Naive thymus-derived CD4-positive, alpha-beta T cell (primary cell): ENCODE measurements around the gene MGAT5B. TPM values are rescaled to one million over a fixed set of nuclear protein-coding genes. Genes with fewer than 3 reads are reported as not detected.
A peak's percentile ranks its signal among the peaks of the same experiment; 100 is the strongest.

Experiments
- ATAC-seq: fragments of 150-1000 bp; cut with Tn5 transposase; 2 replicates; pipeline ENCODE4 v1.10.0; 2021; ENCODE audit warnings: mild to moderate bottlenecking, moderate library complexity
- CTCF ChIA-PET: fragments of 350-600 bp; sonication (Branson Sonifier 250); formaldehyde crosslinking; loops from one replicate; lab custom pipeline; 2021; ENCODE audit warnings: antibody characterized with exemption; lab: Charles Lee
- POLR2A ChIA-PET: fragments of 350-600 bp; sonication (Branson Sonifier 250); formaldehyde crosslinking; loops from one replicate; lab custom pipeline; 2021; ENCODE audit warnings: antibody characterized with exemption, inconsistent platforms; lab: Charles Lee
- DNase-seq, 9 donors: peaks; one replicate each; pipeline versions ENCODE4 v3.0.0 to v3.0.0-alpha.2; 2020 to 2022; ENCODE audit warnings: mixed read lengths in 1 of 9
- H3K27ac ChIP-seq: one replicate; pipeline ENCODE4 v1.7.0; 2013; ENCODE audit warnings: mild to moderate bottlenecking, low read depth, low read length, moderate library complexity
- H3K27me3 ChIP-seq, 2 donors: one replicate each; pipeline ENCODE4 v1.7.0; 2013; ENCODE audit warnings: low read length in 2 of 2, mild to moderate bottlenecking in 2 of 2, moderate library complexity in 2 of 2; ENCODE audit not compliant: control insufficient read depth in 2 of 2, insufficient read depth in 2 of 2
- H3K36me3 ChIP-seq, 3 experiments: 1 replicate in 2 of 3; 2 replicates in 1 of 3; pipeline ENCODE4 v1.7.0; 2013; ENCODE audit warnings: low read length in 3 of 3, mild to moderate bottlenecking in 3 of 3, moderate library complexity in 1 of 3; ENCODE audit not compliant: insufficient read depth in 3 of 3, control insufficient read depth in 2 of 3
- H3K4me1 ChIP-seq, 2 donors: one replicate each; pipeline ENCODE4 v1.7.0; 2013; ENCODE audit warnings: low read length in 2 of 2, mild to moderate bottlenecking in 2 of 2, moderate library complexity in 1 of 2; ENCODE audit not compliant: control insufficient read depth in 2 of 2, insufficient read depth in 2 of 2
- H3K4me3 ChIP-seq: 2 replicates; pipeline ENCODE4 v1.7.0; 2013; ENCODE audit warnings: mild to moderate bottlenecking, low read length
- H3K9me3 ChIP-seq, 3 experiments: 1 replicate in 2 of 3; 2 replicates in 1 of 3; pipeline ENCODE4 v1.7.0; 2013; ENCODE audit warnings: low read length in 3 of 3; ENCODE audit not compliant: control insufficient read depth in 2 of 3
- H3K27ac Mint-ChIP-seq, 9 donors: one replicate each; pipeline ENCODE4 v1.8.0; 2020 to 2022; ENCODE audit warnings: mixed read lengths in 9 of 9, mild to moderate bottlenecking in 8 of 9, moderate library complexity in 5 of 9, inconsistent platforms in 2 of 9
- H3K27me3 Mint-ChIP-seq, 5 donors: one replicate each; pipeline ENCODE4 v1.8.0; 2021 to 2022; ENCODE audit warnings: mixed read lengths in 5 of 5, mild to moderate bottlenecking in 1 of 5
- H3K36me3 Mint-ChIP-seq, 5 donors: one replicate each; pipeline ENCODE4 v1.8.0; 2020 to 2022; ENCODE audit warnings: mixed read lengths in 5 of 5, mild to moderate bottlenecking in 3 of 5, inconsistent platforms in 1 of 5
- H3K4me1 Mint-ChIP-seq, 7 donors: one replicate each; pipeline ENCODE4 v1.8.0; 2020 to 2022; ENCODE audit warnings: mixed read lengths in 7 of 7, mild to moderate bottlenecking in 3 of 7, inconsistent platforms in 1 of 7
- H3K4me3 Mint-ChIP-seq, 10 donors: one replicate each; pipeline ENCODE4 v1.8.0; 2020 to 2022; ENCODE audit warnings: mild to moderate bottlenecking in 10 of 10, mixed read lengths in 10 of 10, moderate library complexity in 6 of 10, inconsistent platforms in 2 of 10
- H3K9me3 Mint-ChIP-seq, 11 donors: one replicate each; pipeline ENCODE4 v1.8.0; 2020 to 2022; ENCODE audit warnings: mixed read lengths in 11 of 11, mild to moderate bottlenecking in 4 of 11, inconsistent platforms in 1 of 11, moderate library complexity in 1 of 11
- intact Hi-C, 2 donors: fragments of 100-400 bp; cut with micrococcal nuclease; formaldehyde crosslinking; loops; one replicate each; pipeline ENCODE4 v1.15.1; 2023
- polyA plus RNA-seq, 2 donors: library from polyadenylated mRNA; unstranded; fragments of 300-500 nt; fragmentation: Illumina TruSeq; gene quantifications; one replicate each; pipeline ENCODE4 v1.2.3, GENCODE V29; 2021
- total RNA-seq, 6 experiments: library from RNA in 5 of 6; stranded (reverse) in 5 of 6; gene quantifications; 1 replicate in 5 of 6; 2 replicates in 1 of 6; pipeline ENCODE4 v1.2.3 and lab custom pipeline; 2021 to 2026

MGAT5B gene, protein sequence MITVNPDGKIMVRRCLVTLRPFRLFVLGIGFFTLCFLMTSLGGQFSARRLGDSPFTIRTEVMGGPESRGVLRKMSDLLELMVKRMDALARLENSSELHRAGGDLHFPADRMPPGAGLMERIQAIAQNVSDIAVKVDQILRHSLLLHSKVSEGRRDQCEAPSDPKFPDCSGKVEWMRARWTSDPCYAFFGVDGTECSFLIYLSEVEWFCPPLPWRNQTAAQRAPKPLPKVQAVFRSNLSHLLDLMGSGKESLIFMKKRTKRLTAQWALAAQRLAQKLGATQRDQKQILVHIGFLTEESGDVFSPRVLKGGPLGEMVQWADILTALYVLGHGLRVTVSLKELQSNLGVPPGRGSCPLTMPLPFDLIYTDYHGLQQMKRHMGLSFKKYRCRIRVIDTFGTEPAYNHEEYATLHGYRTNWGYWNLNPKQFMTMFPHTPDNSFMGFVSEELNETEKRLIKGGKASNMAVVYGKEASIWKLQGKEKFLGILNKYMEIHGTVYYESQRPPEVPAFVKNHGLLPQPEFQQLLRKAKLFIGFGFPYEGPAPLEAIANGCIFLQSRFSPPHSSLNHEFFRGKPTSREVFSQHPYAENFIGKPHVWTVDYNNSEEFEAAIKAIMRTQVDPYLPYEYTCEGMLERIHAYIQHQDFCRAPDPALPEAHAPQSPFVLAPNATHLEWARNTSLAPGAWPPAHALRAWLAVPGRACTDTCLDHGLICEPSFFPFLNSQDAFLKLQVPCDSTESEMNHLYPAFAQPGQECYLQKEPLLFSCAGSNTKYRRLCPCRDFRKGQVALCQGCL
- total RNA-seq (1 to 10 TPM in 3 of 5 experiments, under 1 TPM in 2; 0.24 to 3.7 (median 2.5) TPM), polyA plus RNA-seq (under 1 TPM in 1 of 2 donors, not detected in 1; 0.12 TPM), total RNA-seq (lab: John Stamatoyannopoulos, UW) (0.40 reads per million)

- no peaks in the 10 kb centered on the region for H3K9me3 ChIP-seq
- peak within 1 kb of the TSS; percentile 60 to 86 (median 81) for H3K4me3 Mint-ChIP-seq
- peaks cover 4 to 13% (median 10%) of the 10 kb centered on the region in 7 donors for H3K4me1 Mint-ChIP-seq
- peaks cover 4 to 5% of the 10 kb centered on the region in 2 donors for H3K27me3 ChIP-seq
- H3K36me3 Mint-ChIP-seq: no peaks in the 10 kb centered on the region
- ATAC-seq: peak; percentile 96
- H3K27ac Mint-ChIP-seq: peak within 1 kb of the TSS in 3 of 9 donors; percentile 15 to 82 (median 76)
- no peak within 1 kb of the TSS for H3K27ac ChIP-seq
- DNase-seq: peak; percentile 57 to 91 (median 79)
- CTCF ChIA-PET: interaction anchor here (0.8 to 6.7 kb wide), 10 partner anchors 12 to 375 kb away, joined by 3 to 73 read pairs (median 4); no protein-coding TSS in a partner anchor
- peak within 1 kb of the TSS; percentile 20 for H3K4me3 ChIP-seq
- intact Hi-C loops: loop anchor here (1.0 to 5.0 kb wide), 6 partner anchors 52 to 379 kb away; no protein-coding TSS in a partner anchor
- no peaks in the 10 kb centered on the region for H3K36me3 ChIP-seq
- H3K9me3 Mint-ChIP-seq: peaks cover 0 to 2% (median 0%) of the 10 kb centered on the region in 11 donors
- peaks cover 5 to 13% of the 10 kb centered on the region in 2 donors for H3K4me1 ChIP-seq
- POLR2A ChIA-PET: no interaction called here
- peaks cover 14 to 45% (median 24%) of the 10 kb centered on the region in 5 donors for H3K27me3 Mint-ChIP-seq
Observed at GRCh38 chr17:76868176-76868668, at the start of gene MGAT5B. MGAT5B (plus strand) TSS chr17:76868404; CDS start chr17:76869030, 626 bp downstream.

DNA sequence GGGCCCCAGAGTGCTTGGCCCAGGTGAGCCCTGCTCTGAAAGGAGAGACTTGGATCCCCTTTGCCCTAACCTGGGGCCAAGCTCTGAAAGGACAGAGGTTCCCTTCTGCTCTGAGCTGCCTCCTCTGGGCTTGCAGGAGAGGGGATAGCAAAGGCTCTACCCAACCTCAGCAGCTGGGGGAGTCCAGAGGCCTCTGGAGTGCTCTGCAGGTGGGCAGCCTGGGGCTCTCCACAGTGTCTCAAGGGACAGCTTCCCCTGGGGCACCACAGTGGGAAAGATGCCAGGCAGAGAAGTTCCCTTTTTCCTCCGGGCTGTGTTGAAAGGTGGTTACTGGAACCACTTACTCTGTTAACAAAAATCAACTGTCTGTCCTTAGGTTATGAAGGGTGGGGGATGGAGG lies 48.2 kb upstream of the MGAT5B start:
- H3K27me3 ChIP-seq: no peaks in the 10 kb centered on the region
- peaks cover 0 to 7% of the 10 kb centered on the region in 2 donors for H3K4me1 ChIP-seq
- ATAC-seq (no peak), DNase-seq (no peak)
- no peaks in the 10 kb centered on the region for H3K9me3 ChIP-seq
- Mint-ChIP-seq H3K4me1 (peaks cover 4 to 13% (median 8%) of the 10 kb centered on the region in 7 donors), H3K4me3 (no peak overlapping the region), H3K36me3 (no peaks in the 10 kb centered on the region), H3K27me3 (peaks cover 0 to 22% (median 0%) of the 10 kb centered on the region in 5 donors), H3K27ac (peak overlapping the region in 1 of 9 donors; percentile 6), H3K9me3 (no peaks in the 10 kb centered on the region)
- POLR2A ChIA-PET: no interaction called here
- CTCF ChIA-PET: interaction anchor here (0.6 kb wide), 1 partner anchor 1514 kb away, joined by 5 read pairs; no protein-coding TSS in a partner anchor
- H3K27ac ChIP-seq: no peak overlapping the region
- H3K36me3 ChIP-seq: no peaks in the 10 kb centered on the region
- no peak overlapping the region for H3K4me3 ChIP-seq
- intact Hi-C loops: no loop called here

DNA sequence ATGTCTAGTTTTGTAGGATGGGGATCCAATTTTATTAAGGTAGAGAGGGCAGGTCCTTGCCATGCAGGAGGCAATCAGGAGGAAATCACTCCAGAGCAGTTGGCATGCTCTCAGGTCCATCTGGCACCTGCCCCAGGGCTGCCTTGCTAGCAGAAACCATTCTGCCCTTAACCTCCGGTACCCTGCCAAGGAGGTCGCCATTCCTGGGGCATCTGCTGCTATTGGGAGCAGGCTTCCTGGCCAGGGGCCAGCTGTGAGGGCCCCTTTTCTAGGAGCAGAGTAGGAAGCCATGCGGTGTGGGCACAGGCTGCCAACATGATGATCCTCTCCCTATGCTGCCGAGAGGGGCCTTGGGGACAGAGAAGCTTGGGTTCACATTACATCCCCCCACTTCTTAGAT lies 47.6 kb upstream of the MGAT5B start:
- intact Hi-C loops: no loop called here
- ChIA-PET POLR2A (no interaction called here), CTCF (no interaction called here)
- Histone ChIP-seq H3K4me3 (no peak overlapping the region), H3K27ac (no peak overlapping the region), H3K27me3 (no peaks in the 10 kb centered on the region), H3K36me3 (no peaks in the 10 kb centered on the region), H3K9me3 (no peaks in the 10 kb centered on the region), H3K4me1 (peaks cover 0 to 7% of the 10 kb centered on the region in 2 donors)
- Mint-ChIP-seq H3K36me3 (no peaks in the 10 kb centered on the region), H3K9me3 (no peaks in the 10 kb centered on the region), H3K4me1 (peaks cover 4 to 13% (median 8%) of the 10 kb centered on the region in 7 donors), H3K27me3 (peaks cover 0 to 22% (median 0%) of the 10 kb centered on the region in 5 donors), H3K27ac (peak overlapping the region in 1 of 9 donors; percentile 6), H3K4me3 (no peak overlapping the region)
- ATAC-seq (no peak), DNase-seq (no peak)

- ATAC-seq (no peak), DNase-seq (no peak)
- Histone ChIP-seq H3K4me3 (no peak overlapping the region), H3K36me3 (no peaks in the 10 kb centered on the region), H3K27me3 (no peaks in the 10 kb centered on the region), H3K4me1 (no peaks in the 10 kb centered on the region), H3K27ac (no peak overlapping the region), H3K9me3 (no peaks in the 10 kb centered on the region)
- Mint-ChIP-seq H3K4me1 (peaks cover 0 to 10% (median 4%) of the 10 kb centered on the region in 7 donors), H3K27ac (no peak overlapping the region), H3K36me3 (peaks cover 0 to 4% (median 0%) of the 10 kb centered on the region in 5 donors), H3K9me3 (no peaks in the 10 kb centered on the region), H3K4me3 (no peak overlapping the region), H3K27me3 (peaks cover 0 to 18% (median 0%) of the 10 kb centered on the region in 5 donors)
- ChIA-PET POLR2A (no interaction called here), CTCF (no interaction called here)
- intact Hi-C loops: no loop called here
Observed at GRCh38 chr17:76822184-76822778, 45.9 kb upstream of the MGAT5B start.

DNA sequence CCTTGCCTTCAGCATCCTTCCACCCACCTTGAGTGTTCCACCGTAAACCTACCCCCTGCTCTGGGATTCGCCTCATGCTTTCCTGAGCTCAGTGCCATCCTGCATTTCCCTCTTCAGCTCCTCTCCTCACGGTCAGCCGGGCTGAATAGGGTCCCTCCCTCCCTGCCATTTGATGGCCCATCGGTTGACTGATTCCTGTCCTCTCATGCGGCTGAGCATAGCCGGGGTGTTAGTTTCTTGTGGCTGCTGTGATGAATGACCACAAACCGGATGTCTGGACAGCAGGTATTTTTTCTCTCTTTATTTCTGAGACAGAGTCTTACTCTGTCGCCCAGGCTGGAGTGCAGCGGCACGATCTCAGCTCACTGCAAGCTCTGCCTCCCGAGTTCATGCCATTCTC lies 44.1 kb upstream of the MGAT5B start:
- peaks cover 0 to 4% (median 0%) of the 10 kb centered on the region in 5 donors for H3K36me3 Mint-ChIP-seq
- Histone ChIP-seq H3K27me3 (no peaks in the 10 kb centered on the region), H3K4me1 (no peaks in the 10 kb centered on the region), H3K36me3 (no peaks in the 10 kb centered on the region), H3K27ac (no peak overlapping the region), H3K9me3 (no peaks in the 10 kb centered on the region), H3K4me3 (no peak overlapping the region)
- intact Hi-C loops: no loop called here
- ChIA-PET POLR2A (no interaction called here), CTCF (no interaction called here)
- H3K4me3 Mint-ChIP-seq: no peak overlapping the region
- DNase-seq (no peak), ATAC-seq (no peak)
- no peaks in the 10 kb centered on the region for H3K9me3 Mint-ChIP-seq
- peaks cover 0 to 16% (median 0%) of the 10 kb centered on the region in 5 donors for H3K27me3 Mint-ChIP-seq
- peak overlapping the region in 1 of 9 donors; percentile 25 for H3K27ac Mint-ChIP-seq
- peaks cover 0 to 7% (median 4%) of the 10 kb centered on the region in 7 donors for H3K4me1 Mint-ChIP-seq
